Testis (tissue), 3 donors: Measurements from ENCODE around the gene DYNC1LI2. TPM values are rescaled to one million over a fixed set of nuclear protein-coding genes. Genes with fewer than 3 reads are reported as not detected.
"Not testable (repeated sequence)": the region's sequence is repeated elsewhere in the genome, so short reads cannot be mapped to it uniquely, and the experiment has no call there.

Experiments used
- DNase-seq: peaks from one replicate; pipeline ENCODE4 v3.0.0-alpha.2; 2019
- H3K27ac ChIP-seq, 2 donors: fragments of 200-600 bp; sonication (generic); one replicate each; pipeline ENCODE4 v1.5.1; 2019
- H3K27me3 ChIP-seq: fragments of 200-600 bp; sonication (generic); one replicate; pipeline ENCODE4 v1.5.1; 2019
- H3K36me3 ChIP-seq: fragments of 200-600 bp; sonication (generic); one replicate; pipeline ENCODE4 v1.5.1; 2017; ENCODE audit warnings: low read depth; ENCODE audit errors: missing control alignments
- H3K4me1 ChIP-seq: fragments of 200-600 bp; sonication (generic); one replicate; pipeline ENCODE4 v1.5.1; 2019
- H3K4me3 ChIP-seq, 2 donors: fragments of 200-600 bp; sonication (generic); one replicate each; pipeline ENCODE4 v1.5.1; 2017 to 2019
- H3K9me3 ChIP-seq: fragments of 200-600 bp; sonication (generic); one replicate; pipeline ENCODE4 v1.5.1; 2017
- CTCF ChIP-seq, 3 experiments: fragments of 450-650 bp in 2 of 3; fragments of 200-600 bp in 1 of 3; sonication (generic) in 1 of 3; IDR thresholded peaks; one replicate each; pipeline ENCODE4 v1.5.1; 2016 to 2019; ENCODE audit warnings: antibody characterized with exemption in 3 of 3, mild to moderate bottlenecking in 2 of 3, moderate library complexity in 1 of 3
- POLR2A ChIP-seq: fragments of 450-650 bp; IDR thresholded peaks from one replicate; pipeline ENCODE4 v1.6.1; 2017; ENCODE audit warnings: antibody characterized with exemption, mild to moderate bottlenecking, moderate library complexity
- WGBS, 2 donors: methylation state at CpG; one replicate each; pipeline ENCODE4 v1.1.5; 2018; 5-methylcytosine and 5-hydroxymethylcytosine counted together
- intact Hi-C: fragments of 100-400 bp; cut with DNase I; formaldehyde crosslinking; loops from one replicate; pipeline ENCODE4 v1.15.1; 2023; ENCODE audit warnings: low total_unique reads
- polyA plus RNA-seq: library from polyadenylated mRNA; stranded (reverse); fragments of 350-450 nt; fragmentation: Illumina TruSeq; extraction: RNeasy Lipid Tissue Mini Kit (QIAGEN cat#74804); gene quantifications from one replicate; pipeline ENCODE4 v1.2.3, GENCODE V29; 2014; ENCODE audit warnings: low read depth, low replicate concordance; ENCODE audit not compliant: insufficient read depth
- total RNA-seq, 2 donors: library from RNA; depleted of rRNA; stranded (reverse); fragments of >200 nt; gene quantifications; one replicate each; pipeline ENCODE4 v1.2.3, GENCODE V29; 2016

Gene DYNC1LI2
- total and polyA plus RNA-seq, 3 donors from 2014 or later, result 89.0 to 145 (median 132) TPM

GRCh38 chr16:66687906-66688625 is 63.3 kb downstream of the DYNC1LI2 start:
- Histone ChIP-seq H3K9me3 (no peaks in the 10 kb centered on the region), H3K4me1 (no peaks in the 10 kb centered on the region), H3K27ac (no peak overlapping the region), H3K4me3 (no peak overlapping the region), H3K27me3 (no peaks in the 10 kb centered on the region), H3K36me3 (no peaks in the 10 kb centered on the region)
- 87 to 96% methylated on average over 7 to 9 of the region's 9 CpGs for WGBS, 2 donors
- DNase-seq, result no peak
- no peak for TF ChIP-seq POLR2A
- TF ChIP-seq CTCF (IDR thresholded peaks at IDR 0.05), result no peak
- intact Hi-C loops, result no loop called here

DNA sequence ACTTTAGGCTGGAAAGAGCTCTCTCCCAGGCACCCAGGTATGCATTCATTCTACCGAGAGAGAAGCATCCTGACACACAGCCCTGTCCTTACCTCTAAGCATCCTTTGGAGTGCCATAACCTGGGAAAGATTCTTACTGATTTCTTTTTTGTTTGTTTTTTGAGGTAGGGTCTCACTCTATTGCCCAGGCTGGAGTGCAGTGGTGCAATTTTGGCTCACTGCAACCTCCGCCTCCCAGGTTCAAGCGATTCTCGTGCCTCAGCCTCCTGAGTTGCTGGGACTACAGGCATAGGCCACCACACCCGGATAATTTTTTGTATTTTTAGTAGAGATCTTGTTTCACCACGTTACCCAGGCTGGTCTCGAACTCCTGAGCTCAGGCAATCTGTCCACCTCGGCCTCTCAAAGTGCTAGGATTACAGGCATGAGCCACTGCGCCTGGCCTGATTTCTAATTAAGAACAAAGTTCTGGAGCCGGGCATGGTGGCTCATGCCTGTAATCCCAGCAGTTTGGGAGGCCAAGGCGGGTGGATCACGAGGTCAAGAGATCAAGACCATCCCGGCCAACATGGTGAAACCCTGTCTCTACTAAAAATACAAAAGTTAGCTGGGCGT is 65.8 kb downstream of the DYNC1LI2 start:
- H3K27ac ChIP-seq, H3K4me1 ChIP-seq, H3K27me3 ChIP-seq, H3K9me3 ChIP-seq, DNase-seq, intact Hi-C loops, H3K36me3 ChIP-seq, H3K4me3 ChIP-seq: not testable (repeated sequence)
- WGBS, 2 donors, result 91 to 97% methylated on average over 14 of the region's 14 CpGs

GRCh38 chr16:66682271-66682670 is 69.1 kb downstream of the DYNC1LI2 start:
- Histone ChIP-seq H3K9me3 (no peaks in the 10 kb centered on the region), H3K36me3 (no peaks in the 10 kb centered on the region), H3K27ac (no peak overlapping the region), H3K4me3 (no peak overlapping the region), H3K27me3 (no peaks in the 10 kb centered on the region), H3K4me1 (peaks cover 4% of the 10 kb centered on the region)
- 81 to 83% methylated on average over 1 of the region's 1 CpG for WGBS, 2 donors
- intact Hi-C loops, result no loop called here
- DNase-seq, result no peak
- TF ChIP-seq POLR2A (no peak), CTCF (IDR thresholded peaks at IDR 0.05) (no peak)

DNA sequence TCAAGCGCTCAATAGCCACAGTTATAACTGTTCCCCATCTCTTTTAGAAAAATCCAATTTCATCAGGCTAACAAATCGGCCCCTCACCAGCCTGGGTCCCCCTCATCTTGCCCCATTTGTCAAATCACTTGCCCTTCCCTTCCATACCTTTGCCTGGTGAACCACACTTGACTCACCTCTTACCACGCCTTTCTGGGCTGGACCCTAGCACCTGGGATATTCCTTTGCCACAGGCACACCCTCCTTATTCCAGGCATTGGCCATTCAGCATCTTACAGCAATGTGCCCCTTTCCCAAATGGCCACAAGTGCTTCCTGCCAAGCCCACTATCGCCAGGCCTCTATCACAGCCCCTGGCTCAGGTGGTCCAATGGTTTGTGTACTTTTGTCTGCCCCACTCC is 69.7 kb downstream of the DYNC1LI2 start:
- WGBS, 2 donors, result 82 to 94% methylated on average over 4 of the region's 4 CpGs

GRCh38 chr16:66678337-66678736 is 73.1 kb downstream of the DYNC1LI2 start:
- intact Hi-C loops, result no loop called here
- TF ChIP-seq CTCF (IDR thresholded peaks at IDR 0.05), result no peak
- TF ChIP-seq POLR2A, result no peak
- DNase-seq, result no peak
- no peak overlapping the region for H3K27ac ChIP-seq
- WGBS, 2 donors, result 65 to 81% methylated on average over 2 of the region's 2 CpGs
- no peaks in the 10 kb centered on the region for H3K36me3 ChIP-seq
- H3K4me1 ChIP-seq, result peaks cover 4% of the 10 kb centered on the region
- no peak overlapping the region for H3K4me3 ChIP-seq
- H3K9me3 ChIP-seq, result no peaks in the 10 kb centered on the region
- H3K27me3 ChIP-seq, result no peaks in the 10 kb centered on the region

More for the DNA sequence above, 69.7 kb downstream of the DYNC1LI2 start:
- no peak overlapping the region for H3K27ac ChIP-seq
- no peaks in the 10 kb centered on the region for H3K27me3 ChIP-seq
- TF ChIP-seq CTCF (IDR thresholded peaks at IDR 0.05), result no peak
- no peak for TF ChIP-seq POLR2A
- H3K36me3 ChIP-seq, result no peaks in the 10 kb centered on the region
- no peak overlapping the region for H3K4me3 ChIP-seq
- intact Hi-C loops, result no loop called here
- no peak for DNase-seq
- no peaks in the 10 kb centered on the region for H3K9me3 ChIP-seq
- H3K4me1 ChIP-seq, result peaks cover 4% of the 10 kb centered on the region
